ACC112 (cell line): Measurements from ENCODE around the gene FAM167B.
A peak's percentile ranks its signal among the peaks of the same experiment; 100 is the strongest.

Source experiments
- H2AFZ ChIP-seq: fragments of 200-600 bp; sonication (generic); one replicate; pipeline ENCODE4 v1.6.0; 2017; ENCODE audit warnings: antibody characterized with exemption, low read length; ENCODE audit not compliant: unreplicated experiment
- H3K27ac ChIP-seq: fragments of 200-600 bp; sonication (generic); 2 replicates; pipeline ENCODE4 v1.5.1; 2014; ENCODE audit warnings: low read depth, mild to moderate bottlenecking, antibody characterized with exemption, low read length, moderate library complexity
- H3K27me3 ChIP-seq: fragments of 200-600 bp; sonication (generic); 2 replicates; pipeline ENCODE4 v1.6.1; 2014; ENCODE audit warnings: mild to moderate bottlenecking, antibody characterized with exemption, low read length, moderate library complexity, mixed read lengths; ENCODE audit not compliant: insufficient read depth
- H3K36me3 ChIP-seq: fragments of 200-600 bp; sonication (generic); 2 replicates; pipeline ENCODE4 v1.6.1; 2016; ENCODE audit warnings: mild to moderate bottlenecking, antibody characterized with exemption, low read length, moderate library complexity, mixed read lengths; ENCODE audit not compliant: insufficient read depth
- H3K4me1 ChIP-seq: fragments of 200-600 bp; sonication (generic); one replicate; pipeline ENCODE4 v1.6.1; 2016; ENCODE audit warnings: low read length, mixed read lengths; ENCODE audit not compliant: insufficient read depth, unreplicated experiment, control insufficient read depth
- H3K4me3 ChIP-seq: fragments of 200-600 bp; sonication (generic); 2 replicates; pipeline ENCODE4 v1.5.1; 2014; ENCODE audit warnings: mild to moderate bottlenecking, low read depth, low read length
- H3K79me2 ChIP-seq: fragments of 200-600 bp; sonication (generic); one replicate; pipeline ENCODE4 v1.6.0; 2016; ENCODE audit warnings: low read length; ENCODE audit not compliant: control insufficient read depth, unreplicated experiment, insufficient read depth

Gene FAM167B

GRCh38 chr1:32224285-32224684 is 22.7 kb upstream of the FAM167B start:
- H3K79me2 ChIP-seq, result peaks cover 34% of the 10 kb centered on the region
- peaks cover 11% of the 10 kb centered on the region; the same call in 1 of the 2 replicates for H3K36me3 ChIP-seq
- H3K27me3 ChIP-seq, result no peaks in the 10 kb centered on the region
- no peak overlapping the region for H3K27ac ChIP-seq
- peaks cover 30% of the 10 kb centered on the region for H3K4me1 ChIP-seq
- no peak overlapping the region for H3K4me3 ChIP-seq
- H2AFZ ChIP-seq, result no peak overlapping the region

GRCh38 chr1:32228771-32229170 is 18.3 kb upstream of the FAM167B start:
- peaks cover 6% of the 10 kb centered on the region for H3K79me2 ChIP-seq
- no peaks in the 10 kb centered on the region for H3K27me3 ChIP-seq
- peaks cover 2% of the 10 kb centered on the region for H3K4me1 ChIP-seq
- H3K36me3 ChIP-seq, result peaks cover 11% of the 10 kb centered on the region; the same call in 1 of the 2 replicates
- H3K4me3 ChIP-seq, result no peak overlapping the region
- no peak overlapping the region for H3K27ac ChIP-seq
- H2AFZ ChIP-seq, result no peak overlapping the region

- Histone ChIP-seq H3K4me3 (no peak overlapping the region), H2AFZ (no peak overlapping the region), H3K27ac (no peak overlapping the region), H3K4me1 (peaks cover 19% of the 10 kb centered on the region), H3K27me3 (no peaks in the 10 kb centered on the region), H3K79me2 (no peaks in the 10 kb centered on the region), H3K36me3 (peaks cover 8% of the 10 kb centered on the region; the same call in 1 of the 2 replicates)
These were observed 15.1 kb upstream of the FAM167B start for GRCh38 chr1:32231843-32232432.

GRCh38 chr1:32232558-32233304 is 14.3 kb upstream of the FAM167B start:
- Histone ChIP-seq H3K79me2 (no peaks in the 10 kb centered on the region), H3K4me3 (no peak overlapping the region), H3K36me3 (peaks cover 5% of the 10 kb centered on the region; the same call in 1 of the 2 replicates), H2AFZ (no peak overlapping the region), H3K4me1 (peaks cover 19% of the 10 kb centered on the region), H3K27me3 (no peaks in the 10 kb centered on the region), H3K27ac (no peak overlapping the region)

GRCh38 chr1:32234792-32235191 is 12.2 kb upstream of the FAM167B start:
- no peaks in the 10 kb centered on the region for H3K27me3 ChIP-seq
- peak overlapping the region; percentile 92 for H3K27ac ChIP-seq
- H3K4me1 ChIP-seq, result peaks cover 19% of the 10 kb centered on the region
- no peaks in the 10 kb centered on the region for H3K79me2 ChIP-seq
- H3K4me3 ChIP-seq, result no peak overlapping the region
- no peak overlapping the region for H2AFZ ChIP-seq
- H3K36me3 ChIP-seq, result no peaks in the 10 kb centered on the region

GRCh38 chr1:32239337-32239736 is 7.7 kb upstream of the FAM167B start:
- no peak overlapping the region for H3K4me3 ChIP-seq

GRCh38 chr1:32239790-32240139 is 7.3 kb upstream of the FAM167B start:
- Histone ChIP-seq H3K4me1 (peaks cover 21% of the 10 kb centered on the region), H3K79me2 (no peaks in the 10 kb centered on the region), H3K27ac (no peak overlapping the region), H3K27me3 (no peaks in the 10 kb centered on the region), H3K36me3 (no peaks in the 10 kb centered on the region), H3K4me3 (no peak overlapping the region), H2AFZ (no peak overlapping the region)

More at GRCh38 chr1:32239337-32239736, 7.7 kb upstream of the FAM167B start:
- Histone ChIP-seq H2AFZ (no peak overlapping the region), H3K36me3 (no peaks in the 10 kb centered on the region), H3K27ac (no peak overlapping the region), H3K27me3 (no peaks in the 10 kb centered on the region), H3K4me1 (peaks cover 23% of the 10 kb centered on the region), H3K79me2 (no peaks in the 10 kb centered on the region)

GRCh38 chr1:32240140-32240951 is 6.7 kb upstream of the FAM167B start:
- Histone ChIP-seq H3K36me3 (no peaks in the 10 kb centered on the region), H3K27me3 (no peaks in the 10 kb centered on the region), H2AFZ (peak overlapping the region; percentile 72), H3K4me1 (peaks cover 16% of the 10 kb centered on the region), H3K79me2 (no peaks in the 10 kb centered on the region), H3K27ac (no peak overlapping the region; the same call in 1 of the 2 replicates), H3K4me3 (peak overlapping the region; percentile 85)

- H3K27me3 ChIP-seq, result no peaks in the 10 kb centered on the region
- no peaks in the 10 kb centered on the region for H3K79me2 ChIP-seq
- peaks cover 10% of the 10 kb centered on the region for H3K4me1 ChIP-seq
- no peaks in the 10 kb centered on the region for H3K36me3 ChIP-seq
- H2AFZ ChIP-seq, result peak overlapping the region; percentile 72
- H3K4me3 ChIP-seq, result peak overlapping the region; percentile 85
- no peak overlapping the region; the same call in 1 of the 2 replicates for H3K27ac ChIP-seq
These were observed 5.8 kb upstream of the FAM167B start for GRCh38 chr1:32241001-32241763.

GRCh38 chr1:32242341-32242851 is 4.6 kb upstream of the FAM167B start:
- no peak overlapping the region for H3K27ac ChIP-seq
- H3K36me3 ChIP-seq, result no peaks in the 10 kb centered on the region
- H3K4me1 ChIP-seq, result peaks cover 13% of the 10 kb centered on the region
- H3K4me3 ChIP-seq, result no peak overlapping the region
- no peaks in the 10 kb centered on the region for H3K79me2 ChIP-seq
- H2AFZ ChIP-seq, result no peak overlapping the region
- H3K27me3 ChIP-seq, result no peaks in the 10 kb centered on the region
